GM18907 (cell line): ENCODE results near the gene PLA2G7.
A peak's percentile ranks its signal among the peaks of the same experiment; 100 is the strongest.

Experiments used
- ATAC-seq: cut with Tn5 transposase; IDR thresholded peaks from one replicate; pipeline ENCODE4 v1.9.1; 2021; ENCODE audit warnings: mild to moderate bottlenecking, moderate library complexity; ENCODE audit not compliant: unreplicated experiment

Gene PLA2G7

DNA sequence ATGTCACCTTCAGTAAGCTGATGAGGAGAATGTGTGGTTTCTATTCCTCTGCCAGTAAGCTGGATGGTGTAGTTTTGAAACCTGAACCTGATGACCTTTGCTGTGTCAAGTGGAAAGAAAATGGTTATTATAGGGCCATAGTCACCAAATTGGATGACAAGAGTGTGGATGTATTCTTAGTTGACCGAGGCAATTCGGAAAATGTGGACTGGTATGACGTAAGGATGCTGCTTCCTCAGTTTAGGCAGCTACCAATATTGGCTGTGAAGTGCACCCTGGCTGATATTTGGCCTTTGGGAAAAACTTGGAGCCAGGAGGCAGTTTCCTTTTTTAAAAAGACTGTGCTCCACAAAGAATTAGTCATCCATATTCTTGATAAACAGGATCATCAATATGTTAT, 45.5 kb downstream of the PLA2G7 start:
- no peak for ATAC-seq

- no peak for ATAC-seq
Observed at GRCh38 chr6:46688966-46689335, 46.2 kb downstream of the PLA2G7 start.

GRCh38 chr6:46688117-46688965, 46.8 kb downstream of the PLA2G7 start:
- ATAC-seq: no peak

GRCh38 chr6:46687619-46688097, 47.5 kb downstream of the PLA2G7 start, which contains the start of gene TDRD6:
TSS of gene TDRD6 (plus strand) at chr6:46687885. CDS start at chr6:46688129, 244 bp downstream.
- no peak for ATAC-seq

- ATAC-seq: no peak
Observed at GRCh38 chr6:46684771-46685170, 50.4 kb downstream of the PLA2G7 start.

- peak; percentile 45 for ATAC-seq
Observed at GRCh38 chr6:46677314-46677654, 57.9 kb downstream of the PLA2G7 start.

GRCh38 chr6:46676604-46677313, 58.4 kb downstream of the PLA2G7 start:
- ATAC-seq: no peak

GRCh38 chr6:46674410-46674809, 60.8 kb downstream of the PLA2G7 start:
- no peak for ATAC-seq

GRCh38 chr6:46667377-46667776, 67.8 kb downstream of the PLA2G7 start:
- no peak for ATAC-seq

GRCh38 chr6:46661483-46661882, 73.7 kb downstream of the PLA2G7 start:
- no peak for ATAC-seq

- ATAC-seq: no peak
Observed at GRCh38 chr6:46657642-46658041, 77.5 kb downstream of the PLA2G7 start.

- no peak for ATAC-seq
Observed at GRCh38 chr6:46655803-46656202, 79.4 kb downstream of the PLA2G7 start.
